Activated CD8-positive, alpha-beta T cell treated with anti-CD3 and anti-CD28 coated beads for 36 hours (primary cell): Measurements from ENCODE around the gene ERMAP. TPM values are rescaled to one million over a fixed set of nuclear protein-coding genes. Genes with fewer than 3 reads are reported as not detected.

ENCODE experiments used
- ATAC-seq: fragments of 200-7000 bp; cut with Tn5 transposase; one replicate; pipeline ENCODE4 v1.10.0; 2021; ENCODE audit warnings: mild to moderate bottlenecking, moderate library complexity
- CTCF ChIA-PET: fragments of 350-600 bp; sonication (Branson Sonifier 250); formaldehyde crosslinking; loops from one replicate; lab custom pipeline; 2021; ENCODE audit warnings: antibody characterized with exemption; lab: Charles Lee
- POLR2A ChIA-PET: fragments of 350-600 bp; sonication (Branson Sonifier 250); formaldehyde crosslinking; loops from one replicate; lab custom pipeline; 2021; ENCODE audit warnings: antibody characterized with exemption; lab: Charles Lee
- DNase-seq: peaks from one replicate; pipeline ENCODE4 v3.0.0-alpha.2; 2020
- H3K27ac Mint-ChIP-seq: one replicate; pipeline ENCODE4 v1.8.0; 2021; ENCODE audit warnings: mild to moderate bottlenecking, mixed read lengths
- H3K27me3 Mint-ChIP-seq: one replicate; pipeline ENCODE4 v1.8.0; 2021; ENCODE audit warnings: mixed read lengths
- H3K36me3 Mint-ChIP-seq: one replicate; pipeline ENCODE4 v1.8.0; 2021; ENCODE audit warnings: low read depth, mixed read lengths
- H3K4me1 Mint-ChIP-seq: one replicate; pipeline ENCODE4 v1.8.0; 2021; ENCODE audit warnings: low read depth, mixed read lengths
- H3K4me3 Mint-ChIP-seq: one replicate; pipeline ENCODE4 v1.8.0; 2021; ENCODE audit warnings: mild to moderate bottlenecking, moderate library complexity, mixed read lengths
- H3K9me3 Mint-ChIP-seq: one replicate; pipeline ENCODE4 v1.8.0; 2021; ENCODE audit warnings: mixed read lengths
- CTCF ChIP-seq: fragments of 200-600 bp; IDR thresholded peaks from one replicate; pipeline ENCODE4 v1.8.0; 2022; ENCODE audit warnings: antibody characterized with exemption, mild to moderate bottlenecking
- intact Hi-C: fragments of 100-400 bp; cut with micrococcal nuclease; formaldehyde crosslinking; loops from one replicate; pipeline ENCODE4 v1.10.0; 2022
- total RNA-seq, 2 experiments: library from RNA; stranded (reverse); gene quantifications; one replicate each; pipeline ENCODE4 v1.2.3, GENCODE V29; 2021

The ERMAP gene
- total RNA-seq, 2 experiments from 2014 or later, result 3.9 to 4.4 TPM

- Mint-ChIP-seq H3K27ac (no peak overlapping the region), H3K4me3 (no peak overlapping the region), H3K9me3 (no peaks in the 10 kb centered on the region), H3K36me3 (no peaks in the 10 kb centered on the region), H3K4me1 (peaks cover 16% of the 10 kb centered on the region), H3K27me3 (no peaks in the 10 kb centered on the region)
- intact Hi-C loops, result no loop called here
- ATAC-seq, result no peak
- CTCF ChIA-PET, result interaction anchor here (0.8 to 2.3 kb wide), 5 partner anchors 9 to 251 kb away, joined by 3 to 10 read pairs (median 4); partner anchors contain the start of gene ZNF691
- TF ChIP-seq CTCF, result no peak
- POLR2A ChIA-PET, result interaction anchor here (1.3 kb wide), 1 partner anchor 24 kb away, joined by 5 read pairs; the partner anchor contains the start of gene ZNF691
- no peak for DNase-seq
These were observed 6.0 kb downstream of the ERMAP start for GRCh38 chr1:42822800-42823392.

GRCh38 chr1:42824481-42825035 is 7.6 kb downstream of the ERMAP start:
- Mint-ChIP-seq H3K9me3 (no peaks in the 10 kb centered on the region), H3K36me3 (no peaks in the 10 kb centered on the region), H3K4me3 (no peak overlapping the region), H3K4me1 (peaks cover 10% of the 10 kb centered on the region), H3K27ac (no peak overlapping the region), H3K27me3 (no peaks in the 10 kb centered on the region)
- ChIA-PET POLR2A (interaction anchor here (0.6 to 1.3 kb wide), 4 partner anchors 22 to 253 kb away, joined by 3 to 4 read pairs (median 3); partner anchors contain the start of gene ZNF691), CTCF (interaction anchor here (0.8 to 1.4 kb wide), 3 partner anchors 17 to 100 kb away, joined by 3 read pairs; partner anchors contain the start of gene ZNF691)
- TF ChIP-seq CTCF, result no peak
- intact Hi-C loops, result no loop called here
- no peak for DNase-seq
- no peak for ATAC-seq

- Mint-ChIP-seq H3K4me3 (no peak overlapping the region), H3K36me3 (no peaks in the 10 kb centered on the region), H3K4me1 (peaks cover 10% of the 10 kb centered on the region), H3K27ac (no peak overlapping the region), H3K9me3 (no peaks in the 10 kb centered on the region), H3K27me3 (no peaks in the 10 kb centered on the region)
- intact Hi-C loops, result no loop called here
- ChIA-PET POLR2A (interaction anchor here (0.6 to 1.3 kb wide), 3 partner anchors 21 to 133 kb away, joined by 3 to 4 read pairs (median 3); partner anchors contain the start of gene ZNF691), CTCF (interaction anchor here (0.8 to 1.4 kb wide), 3 partner anchors 17 to 99 kb away, joined by 3 read pairs; partner anchors contain the start of gene ZNF691)
- ATAC-seq (no peak), DNase-seq (no peak)
- TF ChIP-seq CTCF, result no peak
These were observed 8.3 kb downstream of the ERMAP start for GRCh38 chr1:42825036-42825851.

- DNase-seq (no peak), ATAC-seq (no peak)
- intact Hi-C loops, result no loop called here
- Mint-ChIP-seq H3K4me3 (no peak overlapping the region), H3K9me3 (no peaks in the 10 kb centered on the region), H3K27ac (no peak overlapping the region), H3K36me3 (peaks cover 3% of the 10 kb centered on the region), H3K27me3 (no peaks in the 10 kb centered on the region), H3K4me1 (no peaks in the 10 kb centered on the region)
- POLR2A ChIA-PET, result no interaction called here
- CTCF ChIA-PET, result no interaction called here
- TF ChIP-seq CTCF, result no peak
These were observed 13.7 kb downstream of the ERMAP start for GRCh38 chr1:42830631-42831030.
